ENCODE measurements around the gene DNAJC6.
"Not testable (repeated sequence)": the region's sequence is repeated elsewhere in the genome, so short reads cannot be mapped to it uniquely, and the experiment has no call there.

Gene DNAJC6

GRCh38 chr1:65360648-65361047 is 51.3 kb downstream of the DNAJC6 start:
- DNase-seq, result no peak

DNA sequence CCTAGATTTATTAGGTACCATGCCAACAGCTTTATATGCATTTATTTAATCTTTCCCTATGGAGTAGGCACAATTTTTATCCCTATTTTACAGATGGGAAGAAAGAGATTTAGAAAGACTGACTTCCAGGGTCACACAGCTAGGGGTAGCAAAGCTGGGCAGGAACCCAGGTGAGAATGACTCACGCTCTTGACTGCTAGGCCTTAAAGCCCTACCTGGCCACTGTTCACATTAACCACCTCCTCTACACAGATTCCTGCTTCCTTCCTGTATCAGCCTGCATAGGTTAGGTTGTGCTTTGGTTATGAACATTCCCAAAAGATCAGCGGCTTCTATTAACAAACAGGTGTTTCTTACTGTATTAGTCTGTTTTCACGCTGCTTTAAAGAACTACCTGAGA is 53.2 kb downstream of the DNAJC6 start:
- no peak for DNase-seq

DNA sequence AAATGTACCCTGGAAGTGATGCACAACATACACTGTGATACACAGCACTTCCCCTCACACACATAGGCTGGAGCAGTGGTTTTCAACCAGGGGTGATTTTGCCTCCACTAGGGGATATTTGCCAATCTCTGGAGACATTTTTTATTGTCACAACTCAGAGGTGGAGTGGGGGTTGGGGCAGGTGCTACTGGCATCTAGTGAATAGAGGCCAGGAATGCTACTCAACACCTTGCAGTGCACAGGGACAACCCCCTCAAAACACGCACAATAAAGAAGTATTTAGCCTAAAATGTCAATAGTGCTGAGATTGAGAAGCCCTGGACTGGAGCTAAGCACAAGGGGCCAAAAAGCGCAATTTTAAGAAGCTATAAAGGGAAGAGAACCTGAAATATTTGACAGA is 54.1 kb downstream of the DNAJC6 start:
- DNase-seq, result no peak

GRCh38 chr1:65368403-65368802 is 59.1 kb downstream of the DNAJC6 start:
- no peak for DNase-seq

DNA sequence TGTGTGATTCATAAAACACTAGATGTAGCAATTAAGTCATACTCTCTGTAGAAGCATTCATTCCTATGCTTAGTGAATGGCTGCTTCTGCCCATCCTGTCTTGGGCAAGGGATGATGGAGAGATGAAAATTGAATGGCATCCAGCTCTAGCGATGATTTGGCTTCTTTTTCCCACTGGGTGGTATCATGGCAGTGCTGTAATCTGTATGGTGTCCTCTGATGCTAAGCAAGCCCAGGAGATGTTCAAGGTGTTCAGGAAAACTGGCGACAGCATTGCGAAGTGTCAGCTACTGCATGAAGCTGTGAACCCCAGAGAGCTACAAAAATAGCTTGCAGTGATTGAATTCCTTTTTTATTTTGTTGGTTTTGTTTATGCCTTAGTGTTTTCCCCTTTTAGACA is 62.2 kb downstream of the DNAJC6 start:
- DNase-seq, result peak; percentile 51

GRCh38 chr1:65372557-65372956 is 63.2 kb downstream of the DNAJC6 start:
- DNase-seq, result no peak

DNA sequence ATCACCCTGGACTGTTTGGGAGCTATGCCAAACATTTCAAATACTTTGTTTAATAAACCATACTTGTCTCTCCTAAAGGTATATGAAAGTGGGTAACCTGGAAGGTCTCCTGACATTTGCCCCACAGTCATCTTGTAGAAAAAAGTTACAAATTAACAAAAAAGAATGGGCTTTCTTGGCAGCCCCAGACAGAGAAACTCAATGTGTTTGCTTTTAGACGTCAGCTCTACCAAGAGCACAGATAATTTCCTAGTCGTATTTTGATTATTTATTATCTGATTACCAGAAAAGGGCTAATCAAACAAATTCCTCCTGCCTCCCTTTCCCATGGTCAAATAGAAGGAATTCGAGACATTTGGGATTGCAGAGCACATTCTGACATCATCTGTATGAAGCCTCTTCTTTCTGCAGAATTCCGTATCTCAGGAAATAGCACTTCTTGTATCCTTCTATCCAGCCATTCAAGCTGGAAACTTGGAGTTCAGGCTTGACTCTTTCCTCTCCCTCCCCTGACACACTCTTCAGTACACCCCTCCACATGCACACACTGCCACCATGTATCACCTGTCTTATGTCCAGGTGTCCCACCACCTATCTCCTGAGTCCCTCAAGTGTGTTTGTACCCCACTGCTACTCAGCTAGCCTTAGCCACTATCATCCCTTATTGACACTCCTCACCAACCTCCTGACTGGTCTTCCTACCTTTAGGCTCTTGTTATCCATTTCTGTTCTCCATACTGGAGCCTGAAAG is 68.3 kb downstream of the DNAJC6 start:
- DNase-seq, result no peak

DNA sequence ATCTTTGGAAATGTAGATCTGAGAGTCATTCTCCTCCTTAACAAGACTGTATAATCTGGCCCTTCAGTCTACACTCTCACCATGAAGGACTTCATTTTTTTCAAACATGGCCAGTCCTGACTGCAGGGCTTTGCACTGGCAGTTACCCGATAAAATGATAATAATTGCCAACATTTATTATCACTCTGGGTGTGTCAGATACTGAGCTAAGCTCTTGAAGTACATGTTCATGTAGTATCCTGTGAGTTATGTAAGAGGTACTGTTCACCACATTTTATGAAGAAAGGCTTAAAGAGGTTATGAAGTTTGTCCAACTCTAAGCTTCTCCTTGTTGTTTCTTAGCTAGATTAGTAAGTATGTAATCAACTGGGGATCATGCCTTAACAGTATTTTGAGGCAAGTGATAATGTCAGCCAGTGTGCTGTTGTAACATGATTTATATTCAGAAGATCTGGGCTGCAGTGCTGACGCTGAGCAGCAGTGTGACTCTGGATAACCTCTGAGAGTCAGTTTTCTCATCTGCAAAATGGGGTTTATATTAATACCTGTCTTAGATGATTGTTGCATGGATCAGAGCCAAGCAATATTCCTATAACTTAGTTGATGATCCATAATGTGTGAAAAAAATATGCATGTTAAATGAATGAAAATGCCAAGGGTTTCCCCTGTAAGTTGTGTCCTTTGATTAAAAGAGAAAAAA is 69.1 kb downstream of the DNAJC6 start:
- no peak for DNase-seq

DNA sequence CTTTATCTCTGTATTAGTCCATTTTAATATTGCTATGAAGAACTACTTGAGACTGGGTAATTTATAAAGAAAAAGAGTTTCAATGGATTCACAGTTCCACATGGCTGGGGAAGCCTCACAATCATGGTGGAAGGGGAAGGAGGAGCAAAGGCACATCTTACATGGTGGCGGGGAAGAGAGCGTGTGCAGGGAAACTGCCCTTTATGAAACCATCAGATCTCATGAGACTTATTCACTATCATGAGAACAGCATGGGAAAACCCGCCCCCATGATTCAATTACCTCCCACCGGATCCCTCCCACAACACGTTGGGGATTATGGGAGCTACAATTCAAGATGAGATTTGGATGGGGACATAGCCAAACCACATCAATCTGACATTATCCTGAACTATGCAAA is 75.1 kb downstream of the DNAJC6 start:
- DNase-seq, result not testable (repeated sequence)

- DNase-seq, result no peak
These were observed 77.1 kb downstream of the DNAJC6 start for GRCh38 chr1:65386439-65386838.

DNA sequence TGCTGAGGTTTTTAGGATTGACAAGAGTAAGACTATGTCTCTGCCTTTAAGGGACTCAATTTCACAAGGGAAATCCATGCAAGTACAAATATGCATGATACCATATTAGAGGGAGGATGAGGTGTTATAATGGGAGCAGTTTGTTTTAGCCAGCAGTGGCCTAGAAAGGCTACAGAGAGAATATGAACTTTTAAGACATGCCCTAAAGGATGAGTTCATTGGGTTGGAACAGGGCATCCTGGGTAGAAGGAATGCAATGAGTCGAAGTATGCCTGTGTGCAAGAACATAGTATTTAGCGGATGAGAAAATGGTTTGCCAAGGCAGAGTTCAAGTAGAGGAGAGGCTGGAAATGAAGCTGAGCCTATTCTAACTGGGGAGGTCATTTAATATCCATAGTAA is 78.5 kb downstream of the DNAJC6 start:
- no peak for DNase-seq

DNA sequence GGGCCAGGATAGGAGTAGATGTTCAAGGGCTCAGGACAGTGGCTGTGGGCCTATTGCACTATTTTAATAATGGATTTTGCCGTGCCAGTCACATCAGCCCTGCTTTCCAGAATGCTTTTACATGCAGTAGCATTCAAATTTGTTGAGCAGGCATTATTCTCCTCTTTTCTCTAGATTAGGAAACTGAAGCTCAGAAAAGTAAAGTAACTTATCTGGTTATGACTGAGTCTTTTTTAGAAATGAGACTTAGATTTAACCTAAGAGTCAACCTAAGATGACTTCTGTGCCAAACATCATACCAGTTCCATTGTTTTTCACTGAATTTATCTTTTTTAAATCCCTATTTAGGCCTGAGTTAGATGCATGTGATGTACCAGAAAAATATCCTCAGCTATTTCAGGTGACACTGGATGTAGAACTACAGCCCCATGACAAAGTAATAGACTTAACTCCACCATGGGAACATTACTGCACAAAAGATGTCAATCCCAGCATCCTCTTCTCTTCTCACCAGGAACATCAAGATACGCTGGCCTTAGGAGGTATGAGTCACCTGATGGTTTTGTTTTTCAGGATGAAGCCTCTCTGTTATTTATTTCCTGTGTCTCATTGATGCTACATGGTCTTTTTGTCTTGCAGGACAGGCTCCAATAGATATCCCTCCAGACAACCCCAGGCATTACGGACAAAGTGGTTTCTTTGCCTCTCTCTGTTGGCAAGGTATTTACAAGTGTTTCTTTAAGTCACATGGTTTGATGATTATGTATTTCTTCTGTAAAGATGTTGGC is 79.8 kb downstream of the DNAJC6 start:
- DNase-seq, result no peak

DNA sequence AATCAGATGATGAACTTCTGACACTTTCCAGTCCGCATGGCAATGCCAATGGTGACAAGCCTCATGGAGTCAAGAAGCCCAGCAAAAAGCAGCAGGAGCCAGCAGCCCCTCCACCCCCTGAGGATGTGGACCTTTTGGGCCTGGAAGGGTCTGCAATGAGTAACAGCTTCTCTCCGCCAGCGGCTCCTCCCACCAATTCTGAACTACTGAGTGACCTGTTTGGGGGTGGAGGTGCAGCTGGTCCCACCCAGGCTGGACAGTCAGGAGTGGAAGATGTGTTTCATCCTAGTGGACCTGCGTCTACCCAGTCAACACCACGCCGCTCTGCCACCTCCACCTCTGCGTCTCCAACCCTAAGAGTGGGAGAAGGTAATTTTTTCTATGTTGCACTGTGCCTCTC is 83.2 kb downstream of the DNAJC6 start:
- no peak for DNase-seq

DNA sequence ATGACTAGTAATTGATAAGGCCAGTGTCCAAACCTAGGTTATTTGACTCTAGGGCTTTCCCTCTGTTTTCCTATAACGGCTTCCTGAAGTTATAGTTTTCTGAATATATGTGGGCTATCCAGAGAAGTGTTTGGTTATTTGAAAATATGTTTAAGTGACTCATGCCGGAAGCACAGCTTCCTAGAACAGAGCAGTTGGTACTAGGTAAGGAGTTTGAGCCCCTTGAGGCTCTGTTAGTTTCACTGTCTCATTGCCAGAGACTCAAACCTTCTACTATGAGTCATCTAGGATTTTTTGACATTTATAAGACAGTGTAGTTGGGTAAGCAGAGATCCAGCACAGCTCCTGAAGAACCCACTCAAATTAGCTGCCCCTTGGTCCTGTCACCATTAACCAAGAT is 84.0 kb downstream of the DNAJC6 start:
- no peak for DNase-seq

GRCh38 chr1:65393928-65394327 is 84.6 kb downstream of the DNAJC6 start:
- DNase-seq, result no peak

- DNase-seq, result no peak
These were observed 86.7 kb downstream of the DNAJC6 start for GRCh38 chr1:65395887-65396612.

- no peak for DNase-seq
These were observed 88.7 kb downstream of the DNAJC6 start for GRCh38 chr1:65398083-65398482.

DNA sequence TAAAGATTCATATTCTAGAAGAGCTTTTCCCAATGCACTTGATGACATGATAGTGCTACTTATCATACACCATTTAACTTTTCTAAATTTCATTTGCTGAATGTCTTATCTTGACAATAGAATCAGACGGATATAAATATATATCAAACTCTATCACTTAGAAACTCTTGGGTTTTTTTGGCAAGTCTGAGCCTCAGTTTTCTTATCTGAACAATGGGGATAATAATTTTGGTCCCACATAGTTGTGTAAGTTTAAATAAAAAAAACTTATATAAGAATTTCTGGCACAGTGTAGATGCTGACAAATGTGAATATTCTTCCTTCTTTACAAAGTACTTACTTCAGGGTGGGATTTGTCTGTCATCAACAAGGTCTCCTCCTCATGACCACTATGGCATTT is 89.7 kb downstream of the DNAJC6 start:
- DNase-seq, result no peak

DNA sequence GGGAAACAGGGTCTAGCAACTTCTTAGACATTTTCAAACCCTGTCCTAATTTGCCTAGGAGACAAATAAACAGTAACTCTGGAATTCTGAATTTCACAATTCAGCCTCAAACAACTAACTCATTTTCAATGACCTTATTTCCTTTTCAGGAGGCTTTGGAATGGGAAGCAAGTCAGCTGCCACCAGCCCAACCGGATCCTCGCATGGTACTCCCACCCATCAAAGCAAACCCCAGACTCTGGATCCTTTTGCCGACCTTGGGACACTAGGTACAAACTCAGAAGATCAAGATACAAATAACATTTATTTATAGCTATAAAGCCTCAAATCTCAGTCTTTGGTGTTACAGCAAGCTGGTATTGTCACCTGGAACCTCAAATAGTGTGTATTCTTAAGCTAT is 92.3 kb downstream of the DNAJC6 start:
- no peak for DNase-seq

DNA sequence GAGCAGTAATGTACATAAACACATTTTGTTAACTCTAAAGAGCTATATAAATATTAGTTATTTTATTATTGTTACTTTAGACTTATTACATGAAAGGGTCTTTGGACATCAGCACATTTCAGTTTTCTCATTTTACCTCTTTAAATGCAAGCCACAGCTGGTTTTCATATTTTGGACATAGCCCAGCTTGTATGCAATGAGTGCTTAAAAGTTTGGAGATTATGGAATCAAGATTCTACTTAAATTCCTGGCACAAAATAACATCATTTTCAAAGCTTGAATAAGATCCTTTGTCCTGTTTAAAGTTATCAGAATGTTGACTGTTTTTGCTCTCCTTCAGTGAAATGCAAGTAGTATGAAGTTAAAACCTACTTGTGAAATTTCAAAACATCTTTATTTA is 95.6 kb downstream of the DNAJC6 start:
- DNase-seq, result no peak

GRCh38 chr1:65407877-65408276 is 98.5 kb downstream of the DNAJC6 start:
- no peak for DNase-seq

- no peak for DNase-seq
These were observed 100.0 kb downstream of the DNAJC6 start for GRCh38 chr1:65409314-65409713.

- DNase-seq, result no peak
These were observed 100.5 kb downstream of the DNAJC6 start for GRCh38 chr1:65409816-65410326.
